MM.1S (cell line): Measurements from ENCODE around the gene PIGU.

Experiments
- DNase-seq: peaks from one replicate; pipeline ENCODE4 v3.0.0-alpha.2; 2015
- H2AFZ ChIP-seq: fragments of 300-600 bp; sonication (generic); 2 replicates; pipeline ENCODE4 v1.6.0; 2016; ENCODE audit warnings: antibody characterized with exemption, low read length
- H3F3A ChIP-seq: fragments of 300-600 bp; sonication (generic); 2 replicates; pipeline ENCODE4 v1.6.1; 2016; ENCODE audit warnings: mild to moderate bottlenecking, antibody characterized with exemption, low read length, moderate library complexity, mixed read lengths; ENCODE audit not compliant: insufficient read depth
- H3K27ac ChIP-seq: fragments of 300-600 bp; sonication (generic); 2 replicates; pipeline ENCODE4 v1.5.1; 2016; ENCODE audit warnings: mild to moderate bottlenecking, low read length
- H3K27me3 ChIP-seq: fragments of 300-600 bp; sonication (generic); replicated peaks from 2 replicates; pipeline ENCODE4 v1.6.0; 2016; ENCODE audit warnings: low read length; ENCODE audit not compliant: insufficient read depth
- H3K36me3 ChIP-seq: fragments of 300-600 bp; sonication (generic); replicated peaks from 2 replicates; pipeline ENCODE4 v1.6.1; 2016; ENCODE audit warnings: mild to moderate bottlenecking, low read length, mixed read lengths; ENCODE audit not compliant: insufficient read depth
- H3K4me1 ChIP-seq: fragments of 300-600 bp; sonication (generic); 2 replicates; pipeline ENCODE4 v1.6.1; 2016; ENCODE audit warnings: low read length, mixed read lengths
- H3K4me2 ChIP-seq: fragments of 300-600 bp; sonication (generic); 2 replicates; pipeline ENCODE4 v1.6.0; 2016; ENCODE audit warnings: low read depth, low read length
- H3K4me3 ChIP-seq: fragments of 300-600 bp; sonication (generic); 2 replicates; pipeline ENCODE4 v1.5.1; 2016; ENCODE audit warnings: low read length, mixed read lengths
- H3K79me2 ChIP-seq: fragments of 300-600 bp; sonication (generic); 2 replicates; pipeline ENCODE4 v1.6.1; 2016; ENCODE audit warnings: mixed run types, low read length, mixed read lengths
- H3K9ac ChIP-seq: fragments of 300-600 bp; sonication (generic); 2 replicates; pipeline ENCODE4 v1.6.1; 2016; ENCODE audit warnings: low read length, mixed read lengths
- H3K9me2 ChIP-seq: fragments of 300-600 bp; sonication (generic); replicated peaks from 2 replicates; pipeline ENCODE4 v1.6.1; 2016; ENCODE audit warnings: mild to moderate bottlenecking, low read length, mixed read lengths; ENCODE audit not compliant: insufficient read depth
- H3K9me3 ChIP-seq: fragments of 300-600 bp; sonication (generic); replicated peaks from 2 replicates; pipeline ENCODE4 v1.6.1; 2016; ENCODE audit warnings: mild to moderate bottlenecking, low read length, mixed read lengths; ENCODE audit not compliant: insufficient read depth
- H4K20me1 ChIP-seq: fragments of 300-600 bp; sonication (generic); 2 replicates; pipeline ENCODE4 v1.6.1; 2016; ENCODE audit warnings: mild to moderate bottlenecking, low read length, moderate library complexity, mixed read lengths; ENCODE audit not compliant: insufficient read depth
- CTCF ChIP-seq: fragments of 300-600 bp; sonication (generic); IDR thresholded peaks from 2 replicates; pipeline ENCODE4 v1.5.1; 2016; ENCODE audit warnings: antibody characterized with exemption, low read length, mixed read lengths
- EZH2 ChIP-seq: fragments of 300-600 bp; sonication (generic); optimal IDR thresholded peaks from 2 replicates; pipeline ENCODE3; 2017; ENCODE audit warnings: low read depth, mild to moderate bottlenecking, antibody characterized with exemption, low read length, mixed read lengths
- EZH2phosphoT487 ChIP-seq: fragments of 300-600 bp; sonication (generic); IDR thresholded peaks from 2 replicates; pipeline ENCODE4 v1.6.1; 2018; ENCODE audit warnings: antibody characterized with exemption, low read length

Gene PIGU

DNA sequence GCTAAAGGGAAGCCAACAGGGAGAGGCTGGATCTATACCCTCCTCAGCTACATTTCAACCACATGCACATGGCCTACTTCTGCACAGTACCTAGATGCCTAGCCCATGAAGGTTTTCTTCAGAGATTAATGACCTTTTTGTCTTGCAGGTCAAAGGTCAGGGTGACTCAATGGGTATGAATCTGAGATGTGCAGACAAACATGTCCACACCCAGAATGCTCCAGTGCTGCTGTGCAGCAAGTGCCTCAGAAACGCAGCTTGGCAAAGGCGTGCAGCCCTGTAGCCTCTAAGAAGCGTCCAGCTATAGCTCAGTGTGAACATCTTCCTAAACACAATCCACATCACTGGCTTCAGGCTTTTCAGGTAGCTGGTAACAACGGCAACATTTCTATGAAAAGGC lies 94.0 kb downstream of the PIGU start:
- H3K4me3 ChIP-seq = no peak overlapping the region
- peaks cover 14% of the 10 kb centered on the region for H3K4me1 ChIP-seq
- no peak overlapping the region for H2AFZ ChIP-seq
- H3K27me3 ChIP-seq = no peaks in the 10 kb centered on the region
- no peaks in the 10 kb centered on the region for H3F3A ChIP-seq
- no peaks in the 10 kb centered on the region for H4K20me1 ChIP-seq
- H3K36me3 ChIP-seq = 0 out of 2 replicates have a peak, but pooled peaks cover 4% of the 10 kb centered on the region
- DNase-seq = no peak
- no peaks in the 10 kb centered on the region for H3K9me3 ChIP-seq
- no peak overlapping the region for H3K9ac ChIP-seq
- H3K79me2 ChIP-seq = no peaks in the 10 kb centered on the region
- no peak overlapping the region for H3K4me2 ChIP-seq
- H3K9me2 ChIP-seq = no peaks in the 10 kb centered on the region
- no peak for TF ChIP-seq EZH2
- no peak for TF ChIP-seq CTCF
- no peak for TF ChIP-seq EZH2phosphoT487
- H3K27ac ChIP-seq = no peak overlapping the region

- H3K9me3 ChIP-seq = no peaks in the 10 kb centered on the region
- no peaks in the 10 kb centered on the region for H3K9me2 ChIP-seq
- TF ChIP-seq EZH2 = no peak
- TF ChIP-seq CTCF = no peak
- no peak for TF ChIP-seq EZH2phosphoT487
- H3K79me2 ChIP-seq = no peaks in the 10 kb centered on the region
- H3K4me1 ChIP-seq = peaks cover 14% of the 10 kb centered on the region
- H3K4me2 ChIP-seq = no peak overlapping the region
- no peaks in the 10 kb centered on the region for H4K20me1 ChIP-seq
- H3K36me3 ChIP-seq = 0 out of 2 replicates have a peak, but pooled peaks cover 4% of the 10 kb centered on the region
- no peaks in the 10 kb centered on the region for H3K27me3 ChIP-seq
- no peak overlapping the region for H2AFZ ChIP-seq
- no peak overlapping the region for H3K4me3 ChIP-seq
- no peak overlapping the region for H3K9ac ChIP-seq
- no peak for DNase-seq
- no peaks in the 10 kb centered on the region for H3F3A ChIP-seq
- H3K27ac ChIP-seq = no peak overlapping the region
Observed at GRCh38 chr20:34582221-34582620, 94.7 kb downstream of the PIGU start.

- no peak overlapping the region for H2AFZ ChIP-seq
- no peaks in the 10 kb centered on the region for H4K20me1 ChIP-seq
- H3K27ac ChIP-seq = no peak overlapping the region
- no peaks in the 10 kb centered on the region for H3K79me2 ChIP-seq
- no peak for DNase-seq
- no peak overlapping the region for H3K4me3 ChIP-seq
- no peaks in the 10 kb centered on the region for H3F3A ChIP-seq
- H3K36me3 ChIP-seq = 0 out of 2 replicates have a peak, but pooled peaks cover 4% of the 10 kb centered on the region
- no peaks in the 10 kb centered on the region for H3K9me2 ChIP-seq
- TF ChIP-seq EZH2 (no peak), EZH2phosphoT487 (no peak), CTCF (no peak)
- H3K27me3 ChIP-seq = no peaks in the 10 kb centered on the region
- H3K4me2 ChIP-seq = no peak overlapping the region
- peaks cover 14% of the 10 kb centered on the region for H3K4me1 ChIP-seq
- H3K9me3 ChIP-seq = no peaks in the 10 kb centered on the region
- H3K9ac ChIP-seq = no peak overlapping the region
Observed at GRCh38 chr20:34581341-34582184, 95.3 kb downstream of the PIGU start.
